Measurements from ENCODE around the gene NAPA. TPM values are rescaled to one million over a fixed set of nuclear protein-coding genes. Genes with fewer than 3 reads are reported as not detected.

The NAPA gene
- total RNA-seq, 1 experiment from 2014 or later, result 25.4 TPM

DNA sequence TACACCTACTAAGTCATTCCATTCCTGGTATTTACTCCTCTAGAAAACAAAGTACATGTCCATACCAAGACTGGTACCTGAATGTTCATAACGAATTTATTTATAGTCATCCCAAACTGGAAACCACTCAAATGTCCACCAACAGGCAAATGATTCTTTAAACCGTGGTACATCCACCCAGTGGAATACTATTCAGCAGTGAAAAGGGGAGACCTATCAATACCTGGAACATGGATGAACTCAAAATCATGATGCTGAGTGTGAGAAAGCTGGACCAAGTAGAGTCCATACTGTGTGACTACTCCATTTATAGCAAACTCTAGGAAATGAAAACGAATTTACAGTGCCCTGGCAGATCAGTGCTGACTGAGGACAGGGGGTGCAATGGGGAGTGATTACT, 11.9 kb upstream of the NAPA start:
- DNase-seq (ENCODE audit: extremely low read depth, low read depth), result no peak

DNA sequence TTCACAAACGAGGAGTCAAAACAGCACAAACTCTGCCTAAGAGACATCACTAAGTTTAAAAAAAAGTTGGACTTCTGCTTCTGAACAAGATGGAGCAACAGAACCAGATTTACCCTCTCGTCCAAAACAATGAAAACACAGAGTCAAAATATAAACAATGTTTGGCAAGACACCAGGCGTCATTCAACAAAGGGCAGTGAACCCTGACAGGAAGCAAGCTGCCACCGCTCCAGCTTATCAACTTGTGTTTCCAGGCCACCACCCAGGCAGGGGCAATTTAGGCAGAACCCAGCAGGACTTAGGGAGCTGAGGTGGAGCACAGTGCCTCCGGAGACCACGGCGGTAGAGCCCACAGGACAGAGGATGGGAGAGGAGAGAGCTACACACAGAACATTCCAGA, 8.6 kb upstream of the NAPA start:
- no peak for DNase-seq (ENCODE audit: extremely low read depth, low read depth)

DNA sequence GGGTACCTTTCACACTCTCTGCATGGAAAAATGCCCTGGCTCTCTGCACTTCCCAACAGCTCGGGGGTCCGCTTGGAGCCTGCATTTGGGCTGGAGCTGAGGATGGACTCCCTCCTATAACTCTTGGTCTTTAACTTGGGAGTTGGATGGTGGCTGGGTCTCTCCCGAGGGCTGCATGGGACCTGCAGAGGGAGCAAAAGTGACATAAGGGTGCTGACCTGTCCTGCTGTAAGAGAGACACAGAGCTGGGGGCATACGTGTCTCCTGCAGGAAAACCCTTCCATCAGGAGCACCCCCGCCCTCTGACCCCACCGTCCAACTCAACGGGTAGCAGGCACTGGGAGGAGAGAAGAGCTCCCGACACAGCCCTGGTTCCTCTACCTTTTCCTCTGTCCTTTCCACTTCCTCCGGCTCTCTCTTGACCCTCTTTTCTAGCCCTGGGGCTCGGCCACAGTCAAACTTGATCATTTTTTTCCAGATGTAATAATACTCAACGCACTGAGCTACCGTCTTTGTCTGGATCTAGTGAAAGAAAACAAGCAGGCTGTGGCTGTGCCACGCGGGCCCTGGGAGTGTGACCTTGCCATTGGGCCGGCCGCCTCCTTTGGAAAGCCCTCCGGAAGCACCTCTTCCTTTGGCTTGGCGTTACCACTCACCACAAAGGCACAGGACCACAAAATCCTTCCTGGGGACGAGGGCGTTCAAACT, 6.8 kb upstream of the NAPA start:
- DNase-seq (ENCODE audit: extremely low read depth, low read depth), result no peak

DNA sequence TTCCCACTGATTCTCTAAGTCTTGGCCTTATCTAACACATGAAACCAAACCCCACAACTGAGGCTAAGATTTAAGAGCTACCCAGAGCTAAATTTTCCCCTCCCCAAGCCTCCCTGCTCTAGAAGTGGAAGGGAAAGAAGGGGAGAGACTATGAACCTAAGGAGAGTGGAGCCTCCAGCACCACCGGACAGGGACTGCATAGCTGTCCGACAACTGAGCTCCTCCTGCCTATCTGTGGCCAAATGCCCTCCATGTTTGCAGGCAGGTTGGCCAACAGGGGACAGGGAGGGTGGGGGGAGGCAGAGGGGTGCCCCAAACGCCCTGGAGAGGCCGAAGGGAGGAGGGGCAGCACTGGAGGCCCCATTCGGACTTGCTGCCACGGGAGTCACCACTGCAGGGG, 6.0 kb upstream of the NAPA start:
- DNase-seq (ENCODE audit: extremely low read depth, low read depth), result no peak

- no peak for DNase-seq (ENCODE audit: extremely low read depth, low read depth)
Measured at GRCh38 chr19:47520343-47520806, 5.5 kb upstream of the NAPA start.

DNA sequence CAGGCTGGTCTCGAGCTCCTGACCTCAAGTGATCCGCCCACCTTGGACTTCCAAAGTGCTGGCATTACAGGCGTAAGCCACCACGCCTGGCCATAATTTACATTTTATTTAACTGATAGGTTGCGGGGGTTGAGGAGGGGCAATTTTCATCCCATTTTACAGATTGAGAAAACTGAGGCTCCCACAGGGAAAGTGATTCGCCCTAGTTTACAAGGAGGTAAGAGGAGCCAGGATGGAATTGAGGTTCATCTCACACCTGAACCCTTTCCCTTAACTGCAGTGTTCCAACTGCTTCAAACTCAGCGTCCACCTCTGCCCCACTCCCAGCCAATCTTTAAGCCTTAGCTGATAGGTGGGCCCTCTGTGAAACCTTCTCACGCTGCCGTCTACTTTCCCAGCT, 4.0 kb upstream of the NAPA start:
- no peak for DNase-seq (ENCODE audit: extremely low read depth, low read depth)

- DNase-seq (ENCODE audit: extremely low read depth, low read depth), result no peak
Measured at GRCh38 chr19:47518139-47518538, 3.3 kb upstream of the NAPA start.

DNA sequence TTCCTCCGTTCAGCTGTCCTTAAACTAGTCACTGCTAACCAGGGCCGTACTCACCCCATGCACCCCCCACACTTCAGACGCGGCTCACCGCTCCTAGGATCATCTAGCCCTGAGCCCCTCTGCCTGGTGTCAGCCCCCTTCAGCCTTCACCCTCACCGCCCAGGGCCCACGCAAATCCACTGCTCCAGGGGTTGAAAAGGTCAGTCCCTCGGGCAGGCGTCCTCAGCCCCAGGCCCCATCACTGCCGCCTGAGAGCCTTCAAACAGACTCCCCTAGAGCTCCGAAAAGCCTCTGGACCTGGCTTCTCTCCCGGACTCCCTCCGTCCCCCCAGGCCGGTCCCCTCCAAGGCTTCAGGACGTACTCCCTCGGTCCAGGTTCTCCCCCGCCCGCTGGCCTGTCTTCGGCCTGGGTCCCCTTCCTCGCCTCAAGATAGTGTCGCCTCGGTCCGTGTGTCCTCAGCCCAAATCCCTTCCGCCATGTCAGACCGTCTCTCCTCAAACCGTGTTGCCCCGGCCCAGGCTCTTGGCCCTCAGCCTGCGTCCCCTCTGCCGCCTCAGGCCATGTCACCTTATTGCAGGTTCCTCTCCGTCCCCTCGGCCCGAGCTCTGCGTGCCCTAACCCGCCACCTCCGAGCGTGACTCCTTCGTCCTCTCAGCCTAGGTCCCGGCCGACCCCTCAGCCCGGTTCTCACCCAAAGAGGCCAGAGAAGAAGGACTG, 553 bp downstream of the NAPA start:
- no peak for DNase-seq (ENCODE audit: extremely low read depth, low read depth)

DNA sequence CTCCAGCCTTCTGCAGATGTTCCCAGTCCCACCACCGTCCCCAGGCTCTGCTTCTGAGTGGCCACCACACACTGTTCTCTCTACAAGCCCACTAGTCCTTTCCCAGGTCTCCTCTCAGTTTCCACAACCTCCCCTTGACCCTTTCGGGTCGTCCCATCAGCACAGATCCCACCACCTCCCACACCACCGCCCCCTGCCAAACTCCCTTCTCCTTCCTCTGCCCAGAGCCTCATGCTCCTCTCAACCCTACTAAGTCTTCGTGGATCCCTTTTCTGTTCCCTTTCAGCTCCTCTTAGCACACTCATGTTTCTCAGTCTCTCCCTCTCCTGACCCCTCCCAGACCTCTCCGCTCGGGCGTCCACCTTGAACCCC, 1.9 kb downstream of the NAPA start:
- DNase-seq (ENCODE audit: extremely low read depth, low read depth), result no peak

DNA sequence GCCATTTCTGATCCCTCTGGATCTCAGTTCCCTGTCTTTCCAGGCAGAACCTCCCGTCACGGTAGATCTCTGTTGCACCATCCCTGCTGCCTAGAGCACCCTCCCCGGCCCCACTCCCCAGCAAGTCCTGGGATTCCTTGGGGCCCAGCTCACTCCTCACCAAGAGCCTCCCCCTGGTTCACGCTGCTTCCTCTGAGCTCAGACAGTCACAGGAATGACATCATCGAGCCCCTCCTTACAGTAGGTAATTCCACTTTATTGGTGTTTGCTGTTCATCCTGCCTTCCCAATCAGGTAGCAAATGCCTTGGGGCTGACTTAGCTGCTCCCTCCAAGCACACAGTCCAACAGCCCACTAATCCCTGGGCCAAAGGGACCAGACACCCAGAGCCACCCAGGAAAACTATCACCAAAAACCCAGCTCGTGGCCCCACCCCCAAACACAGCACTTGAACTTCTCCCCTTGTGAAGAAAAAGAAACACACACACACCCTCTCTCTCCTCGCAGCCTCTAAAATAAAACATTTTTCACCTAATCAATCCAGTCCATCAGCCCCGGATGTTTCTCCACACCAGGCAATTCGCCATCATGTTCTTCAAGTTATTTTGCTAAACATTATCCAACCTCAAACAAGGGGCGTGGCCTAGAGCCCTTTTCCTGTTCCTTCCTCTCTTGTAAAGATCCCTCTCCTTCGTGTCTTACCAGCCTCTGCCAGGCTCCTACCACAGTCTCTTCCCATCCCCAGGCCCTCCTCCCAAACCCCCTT, 2.5 kb downstream of the NAPA start:
- DNase-seq (ENCODE audit: extremely low read depth, low read depth), result no peak

DNA sequence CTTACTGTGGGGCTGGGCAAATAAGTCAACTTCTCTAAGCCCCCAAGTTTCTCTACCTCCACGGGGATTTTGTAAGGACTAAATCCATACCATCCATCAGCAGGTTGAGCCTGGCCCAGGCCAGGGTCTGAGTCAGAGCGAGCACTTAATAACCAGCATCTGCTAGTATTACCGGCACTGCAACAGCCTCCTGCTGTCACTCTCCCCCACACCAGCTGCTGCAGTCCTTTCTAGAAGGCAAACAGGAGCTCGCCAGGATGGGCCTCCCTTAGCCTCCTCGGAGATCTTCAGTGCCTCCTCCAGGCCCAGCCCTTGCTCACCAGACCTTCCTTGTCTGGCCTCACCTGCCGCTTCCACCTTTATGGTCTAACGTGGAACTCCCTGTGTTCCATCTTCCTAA, 3.2 kb downstream of the NAPA start:
- DNase-seq (ENCODE audit: extremely low read depth, low read depth), result no peak

GRCh38 chr19:47511128-47511517, 3.7 kb downstream of the NAPA start:
- no peak for DNase-seq (ENCODE audit: extremely low read depth, low read depth)

DNA sequence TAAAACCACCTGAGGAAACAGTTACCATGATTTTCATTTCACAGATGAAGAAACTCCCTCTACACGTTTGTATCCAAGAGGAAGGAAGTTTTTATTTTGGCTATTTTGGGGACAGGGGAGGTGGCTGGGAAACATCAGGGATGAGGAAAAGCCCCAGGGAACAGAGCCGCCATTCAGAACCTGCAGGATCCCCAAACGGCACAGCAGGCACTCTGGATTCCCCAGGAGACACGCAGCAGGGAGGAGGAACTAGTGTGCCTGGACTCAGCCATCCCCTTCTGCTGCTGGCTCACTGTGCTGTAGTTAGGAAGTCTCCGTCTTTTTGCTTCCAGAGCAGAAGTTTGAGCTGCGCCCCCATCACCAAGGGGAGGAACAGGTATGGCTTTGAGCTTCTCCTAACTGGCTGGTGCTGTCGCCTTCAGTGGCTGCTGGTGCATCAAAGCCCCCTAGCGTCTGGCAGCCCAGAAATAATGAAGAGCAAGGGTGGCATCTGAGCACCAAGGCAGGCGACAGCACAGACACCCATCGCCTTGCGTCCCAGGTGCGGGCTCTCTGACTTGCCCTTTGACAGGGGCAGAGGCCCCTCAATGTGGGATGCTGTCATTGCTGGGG, 4.2 kb downstream of the NAPA start:
- no peak for DNase-seq (ENCODE audit: extremely low read depth, low read depth)

- DNase-seq (ENCODE audit: extremely low read depth, low read depth), result no peak
Measured at GRCh38 chr19:47509973-47510372, 4.9 kb downstream of the NAPA start.

GRCh38 chr19:47509170-47509847, 5.6 kb downstream of the NAPA start:
- DNase-seq (ENCODE audit: extremely low read depth, low read depth), result no peak

- DNase-seq (ENCODE audit: extremely low read depth, low read depth), result no peak
Measured at GRCh38 chr19:47508721-47509120, 6.1 kb downstream of the NAPA start.

GRCh38 chr19:47507924-47508553, 6.8 kb downstream of the NAPA start:
- no peak for DNase-seq (ENCODE audit: extremely low read depth, low read depth)

DNA sequence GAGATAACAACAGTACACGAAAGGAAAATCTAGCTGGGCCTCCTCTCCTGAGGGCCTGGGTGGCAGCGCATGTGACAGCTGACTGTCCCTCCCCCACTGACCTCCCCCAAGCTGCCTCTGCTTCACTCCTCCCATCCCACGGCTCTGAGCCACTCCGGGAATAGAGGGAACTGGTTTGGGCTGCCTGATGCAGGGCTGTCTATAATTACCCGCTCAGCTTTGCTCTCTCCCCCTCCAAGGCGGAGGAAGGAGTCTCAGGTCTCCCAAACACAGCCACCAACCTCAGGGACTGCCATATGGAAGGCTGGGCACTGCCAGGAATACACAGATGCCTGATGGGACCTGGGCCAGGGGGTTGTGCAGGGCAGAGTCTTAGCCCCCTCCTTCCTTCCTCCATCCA, 7.9 kb downstream of the NAPA start:
- DNase-seq (ENCODE audit: extremely low read depth, low read depth), result no peak

DNA sequence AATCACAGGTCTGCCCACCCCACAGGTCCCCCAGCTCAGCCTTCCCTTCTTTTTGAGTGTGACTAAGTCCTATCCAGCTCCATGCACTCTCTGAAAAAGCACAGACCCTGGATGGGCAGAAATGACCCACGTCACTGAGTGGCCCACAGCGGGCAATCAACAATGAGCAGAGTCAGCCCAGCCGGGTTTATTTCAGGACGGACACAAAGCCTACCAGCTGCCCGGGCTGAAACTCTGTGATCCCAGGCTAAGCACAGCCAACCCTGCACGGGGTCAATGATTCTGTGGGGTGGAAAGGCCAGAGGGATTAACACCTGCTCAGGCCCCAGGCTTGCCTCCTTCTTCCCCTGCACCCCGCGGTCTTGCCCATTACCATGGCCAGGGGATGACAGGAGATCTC, 8.4 kb downstream of the NAPA start:
- no peak for DNase-seq (ENCODE audit: extremely low read depth, low read depth)

DNA sequence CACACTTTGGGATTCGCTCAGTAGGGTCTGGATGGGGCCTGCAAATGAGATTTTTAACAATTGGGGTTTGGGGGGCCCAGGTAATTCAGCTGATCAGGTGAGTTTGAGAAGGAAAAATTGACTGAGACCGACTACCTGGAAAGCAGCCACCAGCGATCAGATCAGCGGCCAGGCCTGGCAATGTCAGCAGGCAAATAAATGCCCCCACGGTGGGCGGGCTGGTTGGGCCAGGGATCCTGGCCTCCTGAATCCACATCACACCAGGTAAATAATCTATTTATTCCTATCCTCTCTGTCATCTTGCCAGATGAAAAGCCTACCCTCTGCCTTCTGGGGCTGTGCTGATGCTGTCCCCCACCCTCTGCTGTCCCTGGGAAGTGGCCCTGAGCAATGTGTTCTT, 9.4 kb downstream of the NAPA start:
- DNase-seq (ENCODE audit: extremely low read depth, low read depth), result no peak

Data from NCI-H460 (cell line).